Umbilical cord (tissue), 2 donors: ENCODE data around the gene VAMP5. TPM values are rescaled to one million over a fixed set of nuclear protein-coding genes. Genes with fewer than 3 reads are reported as not detected.
"Not testable (repeated sequence)": the region's sequence is repeated elsewhere in the genome, so short reads cannot be mapped to it uniquely, and the experiment has no call there.

Experiments used
- DNase-seq: peaks from one replicate; pipeline ENCODE4 v3.0.0-alpha.2; 2015; ENCODE audit warnings: low spot score
- total RNA-seq: library from RNA; depleted of rRNA; stranded (reverse); fragments of >200 nt; gene quantifications from one replicate; pipeline ENCODE4 v1.2.3, GENCODE V29; 2014; ENCODE audit warnings: low replicate concordance; ENCODE audit not compliant: insufficient read depth

Gene VAMP5
- total RNA-seq, 1 donor from 2014 or later: 20.0 TPM

GRCh38 chr2:85550486-85550885 is 33.7 kb upstream of the VAMP5 start:
- no peak for DNase-seq

- peak; percentile 80 for DNase-seq
Observed at GRCh38 chr2:85551698-85552678, 32.2 kb upstream of the VAMP5 start.

DNA sequence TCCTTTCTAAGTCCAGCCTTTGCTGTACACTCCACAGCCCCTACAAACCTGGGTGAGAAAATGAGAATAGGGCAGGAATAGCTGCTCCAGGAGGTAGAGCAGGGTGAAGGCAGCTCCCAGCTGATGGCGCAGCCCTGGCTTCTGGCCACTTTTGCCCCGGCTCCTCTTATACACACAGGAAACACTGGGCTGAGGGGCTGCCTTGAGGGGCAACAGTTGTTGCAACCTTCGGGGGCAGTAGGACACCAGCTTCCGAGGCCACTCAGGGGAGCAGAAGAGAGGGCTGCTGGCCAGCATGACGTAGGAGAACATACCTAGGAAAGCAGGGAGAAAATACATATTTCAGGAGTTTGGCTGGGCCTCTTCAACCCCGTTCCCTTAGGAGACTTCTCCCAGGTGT is 31.0 kb upstream of the VAMP5 start:
- no peak for DNase-seq

- no peak for DNase-seq
Observed at GRCh38 chr2:85554980-85555612, 29.1 kb upstream of the VAMP5 start.

DNA sequence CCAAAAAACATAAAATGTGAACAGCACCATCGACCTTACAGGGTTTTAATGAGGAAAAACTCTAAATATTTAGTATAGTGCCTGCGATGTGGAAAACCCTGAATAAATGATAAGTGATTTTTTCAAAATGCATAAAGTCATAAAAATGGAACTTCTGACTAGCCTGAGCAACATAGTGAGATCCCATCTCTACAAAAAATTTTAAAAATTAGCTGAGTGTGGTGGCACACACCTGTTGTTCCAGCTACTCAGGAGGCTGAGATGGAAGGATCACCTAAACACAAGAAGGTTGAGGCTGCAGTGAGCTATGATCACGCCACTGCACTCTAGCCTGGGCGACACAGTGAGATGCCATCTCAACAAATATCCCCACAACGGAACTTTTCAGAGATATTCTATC is 27.1 kb upstream of the VAMP5 start:
- DNase-seq: no peak

- no peak for DNase-seq
Observed at GRCh38 chr2:85558160-85558559, 26.1 kb upstream of the VAMP5 start.

GRCh38 chr2:85560403-85560726 is 23.9 kb upstream of the VAMP5 start:
- DNase-seq: not testable (repeated sequence)

DNA sequence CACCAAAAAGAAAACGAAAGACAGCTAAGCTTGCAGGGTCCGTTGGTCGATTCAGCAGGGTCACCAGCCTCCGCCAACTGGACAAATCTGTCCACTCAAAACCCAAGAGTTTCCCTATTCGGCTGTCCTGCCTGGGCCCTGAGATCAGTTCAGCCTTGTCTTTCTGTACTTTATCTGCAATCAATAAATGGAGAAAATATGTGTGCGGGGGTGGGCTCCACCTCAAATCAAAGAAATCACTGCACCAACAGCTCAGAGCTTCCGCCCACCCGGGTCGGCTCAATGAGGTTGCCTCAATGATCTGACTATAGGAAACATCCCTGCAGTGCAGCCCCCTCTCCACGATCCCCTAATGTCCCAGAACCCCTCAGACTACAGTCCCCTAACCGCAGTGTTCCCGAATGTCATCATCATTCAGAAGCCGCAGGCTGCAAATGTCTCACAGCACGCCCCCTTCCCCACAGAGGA is 23.4 kb upstream of the VAMP5 start:
- DNase-seq: no peak

DNA sequence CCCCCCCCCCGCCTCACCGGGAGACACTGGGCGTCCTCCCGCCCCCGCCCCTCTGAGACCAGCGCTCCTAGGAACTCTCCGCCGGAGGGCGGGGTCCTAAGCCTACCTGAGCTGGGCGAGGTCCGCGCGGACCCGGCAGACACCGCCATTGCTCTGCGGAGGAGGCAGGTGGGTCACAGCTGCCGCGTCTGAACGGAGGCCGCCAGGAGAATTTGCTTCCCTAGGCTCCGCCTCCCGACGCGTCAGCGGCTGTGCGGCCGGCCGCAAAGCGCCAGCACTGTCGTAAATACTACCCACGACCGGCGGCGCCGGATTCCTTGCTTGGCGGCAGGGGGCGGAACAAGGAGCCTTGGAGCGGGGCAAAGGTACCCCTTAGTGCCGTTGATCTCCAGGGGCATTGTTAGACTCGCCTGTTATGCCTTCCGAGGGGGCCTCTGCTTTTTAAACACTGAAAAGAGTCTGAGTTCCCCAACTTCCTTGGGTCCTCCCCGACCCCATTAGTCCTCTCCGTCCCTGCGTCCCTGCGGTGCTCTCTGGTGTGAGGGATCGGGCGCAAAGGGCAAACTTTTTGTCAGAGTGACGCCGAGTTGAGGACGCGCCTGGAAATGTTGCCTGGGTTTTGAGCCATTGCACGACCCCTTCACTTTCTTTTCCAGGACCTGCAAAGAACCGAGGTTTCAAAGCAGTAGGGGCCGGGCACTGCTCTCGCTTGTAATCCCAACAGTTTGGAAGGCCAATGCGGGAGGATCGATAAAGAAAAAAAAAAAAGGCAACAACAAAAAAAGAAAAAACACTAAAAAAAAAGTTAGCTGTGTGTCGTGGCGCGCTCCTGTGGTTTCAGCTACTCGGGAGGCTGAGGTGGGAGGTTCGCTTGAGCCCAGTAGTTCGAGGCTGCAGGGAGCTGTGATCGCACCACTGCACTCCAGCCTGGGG is 22.7 kb upstream of the VAMP5 start, which contains the start of gene GGCX:
Gene GGCX (minus strand): TSS at position 214 of the 933 bp plus-strand sequence. CDS start 65 bp downstream, at position 149.
- DNase-seq: peak; percentile 97

DNA sequence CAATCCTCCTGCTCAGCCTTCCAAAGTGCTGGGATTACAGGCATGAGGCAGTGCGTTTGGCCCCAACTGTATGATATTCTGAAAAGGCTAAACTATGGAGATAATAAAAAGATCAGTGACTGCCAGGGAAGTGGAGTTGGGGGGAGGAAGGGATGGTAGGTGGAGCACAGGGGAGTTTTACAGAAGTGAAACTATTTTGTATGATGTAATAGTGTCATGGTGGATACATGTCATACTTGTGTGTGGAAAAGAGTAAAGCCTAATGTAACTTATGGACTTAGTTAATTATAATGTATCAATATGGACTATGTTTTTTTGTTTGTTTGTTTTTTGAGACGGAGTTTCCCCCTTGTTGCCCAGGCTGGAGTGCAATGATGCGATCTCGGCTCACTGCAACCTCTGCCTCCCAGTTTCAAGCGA is 20.1 kb upstream of the VAMP5 start:
- peak; percentile 53 for DNase-seq

DNA sequence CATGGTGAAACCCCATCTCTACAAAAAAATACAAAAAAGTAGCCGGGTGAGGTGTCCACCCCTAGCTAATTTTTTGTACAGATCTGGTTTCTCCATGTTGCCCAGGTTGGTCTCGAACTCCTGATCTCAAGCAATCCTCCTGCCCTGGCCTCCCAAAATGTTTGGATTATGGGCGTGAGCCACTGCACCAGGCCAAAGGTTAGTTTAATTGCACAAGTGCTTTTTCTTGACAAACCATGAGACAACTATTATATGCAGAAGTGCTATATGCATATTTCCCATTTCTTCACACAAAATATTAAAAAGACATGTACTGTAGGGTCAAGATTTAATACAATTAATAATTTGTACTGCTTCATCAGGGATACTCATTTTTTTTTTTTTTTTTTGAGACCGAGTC is 18.0 kb upstream of the VAMP5 start:
- DNase-seq: no peak

- DNase-seq: no peak
Observed at GRCh38 chr2:85575739-85576138, 8.5 kb upstream of the VAMP5 start.

GRCh38 chr2:85577063-85577385 is 7.2 kb upstream of the VAMP5 start:
- DNase-seq: no peak

DNA sequence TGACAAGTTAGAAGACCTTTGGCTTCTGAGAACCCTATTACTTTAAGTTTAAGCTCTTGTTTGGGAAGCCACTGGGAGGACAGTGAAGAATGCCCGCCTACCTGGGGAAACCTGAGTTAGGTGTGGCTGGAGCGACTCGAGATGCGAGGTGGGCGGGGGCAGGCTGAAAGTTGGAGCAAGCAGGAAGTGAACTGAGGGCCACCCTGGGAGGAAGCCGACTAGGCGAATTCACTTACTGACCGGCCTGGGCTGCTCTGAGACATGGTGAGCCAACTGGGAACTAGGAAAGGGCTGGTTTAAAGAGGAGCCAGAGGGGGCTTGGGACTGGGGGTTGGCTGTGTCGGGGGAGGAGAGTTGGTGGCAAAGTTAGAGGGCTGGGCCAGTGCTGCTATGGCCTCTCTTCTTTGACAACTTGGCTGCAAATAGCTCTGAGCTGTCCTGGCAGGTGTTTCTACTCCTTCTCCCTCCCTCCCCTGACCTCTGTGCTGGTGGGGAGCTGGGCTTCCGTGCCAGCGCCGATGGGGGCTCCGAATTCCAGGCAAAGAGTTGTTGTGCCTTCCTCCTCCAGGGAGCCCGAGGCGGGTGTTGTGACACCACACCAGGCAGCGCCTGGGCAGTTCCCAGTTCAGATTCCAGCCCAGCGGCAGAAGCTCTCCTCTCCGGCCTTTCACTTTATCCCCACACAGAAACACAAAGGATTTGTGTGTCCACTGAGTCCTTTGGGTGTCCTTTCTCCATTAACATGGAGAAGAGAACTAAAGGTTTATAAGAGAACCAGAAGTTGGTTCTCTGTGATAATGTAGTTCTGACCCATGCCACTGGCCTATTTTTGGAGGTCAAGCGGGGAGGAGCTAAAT is 6.6 kb upstream of the VAMP5 start, which contains the start of gene VAMP8:
Gene VAMP8 (plus strand): TSS at position 201 of the 857 bp plus-strand sequence. CDS start 61 bp downstream, at position 262.
- peak; percentile 49 for DNase-seq

DNA sequence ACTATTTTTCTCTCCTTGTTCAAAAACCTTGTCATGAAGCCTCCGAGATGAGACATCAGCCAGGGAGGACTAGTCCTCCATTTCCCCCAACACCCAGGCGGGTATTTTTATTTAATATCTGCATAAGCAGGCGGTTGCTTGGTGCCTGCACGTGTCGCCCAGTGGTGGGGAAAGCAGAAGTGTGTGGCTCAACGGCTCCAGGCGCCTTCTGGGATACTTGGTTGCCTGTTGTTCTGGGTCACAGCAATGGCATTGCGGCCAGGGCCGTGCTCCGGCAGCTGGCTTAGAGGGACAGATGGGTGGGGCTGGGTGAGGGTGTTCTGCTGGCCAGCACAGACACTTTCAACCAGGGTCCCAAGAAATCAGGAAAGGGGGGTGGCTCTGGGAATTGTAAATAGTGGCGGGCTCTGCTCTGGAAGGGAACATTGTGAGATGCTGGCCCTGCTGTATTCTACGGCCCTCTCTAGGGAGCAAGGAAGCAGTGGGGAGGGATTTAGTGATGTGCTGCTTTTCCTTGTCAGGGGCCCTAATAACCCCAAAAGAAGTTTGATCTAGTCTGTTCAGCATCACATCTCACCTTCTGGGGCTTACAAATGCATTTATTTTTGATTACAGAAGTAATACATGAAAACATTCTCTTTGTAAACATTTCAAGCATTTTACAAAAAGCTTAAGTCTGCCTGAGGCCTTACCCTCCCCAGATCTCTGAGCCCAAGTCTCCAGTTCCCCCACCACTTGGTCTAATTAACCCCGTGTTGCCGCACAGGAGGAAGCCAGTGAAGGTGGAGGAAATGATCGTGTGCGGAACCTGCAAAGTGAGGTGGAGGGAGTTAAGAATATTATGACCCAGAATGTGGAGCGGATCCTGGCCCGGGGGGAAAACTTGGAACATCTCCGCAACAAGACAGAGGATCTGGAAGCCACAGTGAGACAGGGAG is 5.7 kb upstream of the VAMP5 start:
- peak; percentile 86 for DNase-seq

- DNase-seq: peak; percentile 70
Observed at GRCh38 chr2:85579266-85579935, 4.8 kb upstream of the VAMP5 start.

GRCh38 chr2:85580206-85580605 is 4.0 kb upstream of the VAMP5 start:
- no peak for DNase-seq

GRCh38 chr2:85582492-85582891 is 1.7 kb upstream of the VAMP5 start:
- DNase-seq: no peak
